ENCODE data around the gene MINDY4B.
"Not testable (repeated sequence)": the region's sequence is repeated elsewhere in the genome, so short reads cannot be mapped to it uniquely, and the experiment has no call there.

MINDY4B gene

GRCh38 chr3:150875548-150875947 lies 29.7 kb downstream of the MINDY4B start:
- Histone ChIP-seq H3K4me3 (ENCODE audit: low read depth in 1 of 2, low read length in 2 of 2) (no peak overlapping the region), H3K4me1 (ENCODE audit: control insufficient read depth in 1 of 2, insufficient read depth in 2 of 2, low read length in 2 of 2) (no peaks in the 10 kb centered on the region), H3K27me3 (ENCODE audit: low read depth, low read length) (no peaks in the 10 kb centered on the region), H3K9me3 (ENCODE audit: control insufficient read depth in 1 of 2, low read length in 2 of 2) (no peaks in the 10 kb centered on the region), H3K27ac (ENCODE audit: low read length) (no peak overlapping the region), H3K36me3 (ENCODE audit: control insufficient read depth in 1 of 2, insufficient read depth in 2 of 2, low read length in 2 of 2) (no peaks in the 10 kb centered on the region)

- Histone ChIP-seq H3K27ac (ENCODE audit: low read length) (no peak overlapping the region), H3K9me3 (ENCODE audit: control insufficient read depth in 1 of 2, low read length in 2 of 2) (no peaks in the 10 kb centered on the region), H3K27me3 (ENCODE audit: low read depth, low read length) (no peaks in the 10 kb centered on the region), H3K4me1 (ENCODE audit: control insufficient read depth in 1 of 2, insufficient read depth in 2 of 2, low read length in 2 of 2) (no peaks in the 10 kb centered on the region), H3K4me3 (ENCODE audit: low read depth in 1 of 2, low read length in 2 of 2) (no peak overlapping the region), H3K36me3 (ENCODE audit: control insufficient read depth in 1 of 2, insufficient read depth in 2 of 2, low read length in 2 of 2) (no peaks in the 10 kb centered on the region)
These were observed 30.5 kb downstream of the MINDY4B start for GRCh38 chr3:150874666-150875219.

- H3K27ac ChIP-seq (ENCODE audit: low read length): no peak overlapping the region
- H3K9me3 ChIP-seq (ENCODE audit: control insufficient read depth in 1 of 2, low read length in 2 of 2): no peaks in the 10 kb centered on the region
- no peaks in the 10 kb centered on the region for H3K27me3 ChIP-seq (ENCODE audit: low read depth, low read length)
- H3K36me3 ChIP-seq (ENCODE audit: control insufficient read depth in 1 of 2, insufficient read depth in 2 of 2, low read length in 2 of 2): no peaks in the 10 kb centered on the region
- no peak overlapping the region for H3K4me3 ChIP-seq (ENCODE audit: low read depth in 1 of 2, low read length in 2 of 2)
- no peaks in the 10 kb centered on the region for H3K4me1 ChIP-seq (ENCODE audit: control insufficient read depth in 1 of 2, insufficient read depth in 2 of 2, low read length in 2 of 2)
These were observed 34.0 kb downstream of the MINDY4B start for GRCh38 chr3:150871192-150871591.

GRCh38 chr3:150870406-150870805 lies 34.8 kb downstream of the MINDY4B start:
- no peaks in the 10 kb centered on the region for H3K9me3 ChIP-seq (ENCODE audit: control insufficient read depth in 1 of 2, low read length in 2 of 2)
- H3K36me3 ChIP-seq (ENCODE audit: control insufficient read depth in 1 of 2, insufficient read depth in 2 of 2, low read length in 2 of 2): no peaks in the 10 kb centered on the region
- no peaks in the 10 kb centered on the region for H3K4me1 ChIP-seq (ENCODE audit: control insufficient read depth in 1 of 2, insufficient read depth in 2 of 2, low read length in 2 of 2)
- no peaks in the 10 kb centered on the region for H3K27me3 ChIP-seq (ENCODE audit: low read depth, low read length)
- no peak overlapping the region for H3K27ac ChIP-seq (ENCODE audit: low read length)
- no peak overlapping the region for H3K4me3 ChIP-seq (ENCODE audit: low read depth in 1 of 2, low read length in 2 of 2)

- no peaks in the 10 kb centered on the region for H3K9me3 ChIP-seq (ENCODE audit: control insufficient read depth in 1 of 2, low read length in 2 of 2)
- H3K27ac ChIP-seq (ENCODE audit: low read length): no peak overlapping the region
- H3K27me3 ChIP-seq (ENCODE audit: low read depth, low read length): no peaks in the 10 kb centered on the region
- H3K4me3 ChIP-seq (ENCODE audit: low read depth in 1 of 2, low read length in 2 of 2): no peak overlapping the region
- H3K36me3 ChIP-seq (ENCODE audit: control insufficient read depth in 1 of 2, insufficient read depth in 2 of 2, low read length in 2 of 2): no peaks in the 10 kb centered on the region
- H3K4me1 ChIP-seq (ENCODE audit: control insufficient read depth in 1 of 2, insufficient read depth in 2 of 2, low read length in 2 of 2): no peaks in the 10 kb centered on the region
These were observed 37.0 kb downstream of the MINDY4B start for GRCh38 chr3:150868282-150868681.

GRCh38 chr3:150867434-150867833 lies 37.8 kb downstream of the MINDY4B start:
- Histone ChIP-seq H3K9me3 (ENCODE audit: control insufficient read depth in 1 of 2, low read length in 2 of 2) (no peaks in the 10 kb centered on the region), H3K4me3 (ENCODE audit: low read depth in 1 of 2, low read length in 2 of 2) (no peak overlapping the region), H3K4me1 (ENCODE audit: control insufficient read depth in 1 of 2, insufficient read depth in 2 of 2, low read length in 2 of 2) (no peaks in the 10 kb centered on the region), H3K36me3 (ENCODE audit: control insufficient read depth in 1 of 2, insufficient read depth in 2 of 2, low read length in 2 of 2) (no peaks in the 10 kb centered on the region), H3K27me3 (ENCODE audit: low read depth, low read length) (no peaks in the 10 kb centered on the region), H3K27ac (ENCODE audit: low read length) (no peak overlapping the region)

- H3K9me3 ChIP-seq (ENCODE audit: control insufficient read depth in 1 of 2, low read length in 2 of 2); H3K27ac ChIP-seq (ENCODE audit: low read length); H3K36me3 ChIP-seq (ENCODE audit: control insufficient read depth in 1 of 2, insufficient read depth in 2 of 2, low read length in 2 of 2); H3K27me3 ChIP-seq (ENCODE audit: low read depth, low read length); H3K4me1 ChIP-seq (ENCODE audit: control insufficient read depth in 1 of 2, insufficient read depth in 2 of 2, low read length in 2 of 2); H3K4me3 ChIP-seq (ENCODE audit: low read depth in 1 of 2, low read length in 2 of 2): not testable (repeated sequence)
These were observed 41.3 kb downstream of the MINDY4B start for GRCh38 chr3:150863921-150864320.

GRCh38 chr3:150861851-150862250 lies 43.4 kb downstream of the MINDY4B start:
- Histone ChIP-seq H3K27me3 (ENCODE audit: low read depth, low read length) (no peaks in the 10 kb centered on the region), H3K36me3 (ENCODE audit: control insufficient read depth in 1 of 2, insufficient read depth in 2 of 2, low read length in 2 of 2) (no peaks in the 10 kb centered on the region), H3K4me1 (ENCODE audit: control insufficient read depth in 1 of 2, insufficient read depth in 2 of 2, low read length in 2 of 2) (no peaks in the 10 kb centered on the region), H3K27ac (ENCODE audit: low read length) (no peak overlapping the region), H3K9me3 (ENCODE audit: control insufficient read depth in 1 of 2, low read length in 2 of 2) (no peaks in the 10 kb centered on the region), H3K4me3 (ENCODE audit: low read depth in 1 of 2, low read length in 2 of 2) (no peak overlapping the region)

- not testable (repeated sequence) for H3K27me3 ChIP-seq (ENCODE audit: low read depth, low read length); H3K27ac ChIP-seq (ENCODE audit: low read length); H3K4me1 ChIP-seq (ENCODE audit: control insufficient read depth in 1 of 2, insufficient read depth in 2 of 2, low read length in 2 of 2); H3K9me3 ChIP-seq (ENCODE audit: control insufficient read depth in 1 of 2, low read length in 2 of 2); H3K4me3 ChIP-seq (ENCODE audit: low read depth in 1 of 2, low read length in 2 of 2); H3K36me3 ChIP-seq (ENCODE audit: control insufficient read depth in 1 of 2, insufficient read depth in 2 of 2, low read length in 2 of 2)
These were observed 47.3 kb downstream of the MINDY4B start for GRCh38 chr3:150857936-150858335.

GRCh38 chr3:150850191-150850590 lies 55.0 kb downstream of the MINDY4B start:
- Histone ChIP-seq H3K36me3 (ENCODE audit: control insufficient read depth in 1 of 2, insufficient read depth in 2 of 2, low read length in 2 of 2) (no peaks in the 10 kb centered on the region), H3K27ac (ENCODE audit: low read length) (no peak overlapping the region), H3K4me3 (ENCODE audit: low read depth in 1 of 2, low read length in 2 of 2) (no peak overlapping the region), H3K4me1 (ENCODE audit: control insufficient read depth in 1 of 2, insufficient read depth in 2 of 2, low read length in 2 of 2) (no peaks in the 10 kb centered on the region), H3K27me3 (ENCODE audit: low read depth, low read length) (no peaks in the 10 kb centered on the region), H3K9me3 (ENCODE audit: control insufficient read depth in 1 of 2, low read length in 2 of 2) (peaks cover 0 to 18% of the 10 kb centered on the region in 2 donors)

- H3K4me1 ChIP-seq (ENCODE audit: control insufficient read depth in 1 of 2, insufficient read depth in 2 of 2, low read length in 2 of 2): no peaks in the 10 kb centered on the region
- H3K27ac ChIP-seq (ENCODE audit: low read length): no peak overlapping the region
- H3K27me3 ChIP-seq (ENCODE audit: low read depth, low read length): no peaks in the 10 kb centered on the region
- H3K36me3 ChIP-seq (ENCODE audit: control insufficient read depth in 1 of 2, insufficient read depth in 2 of 2, low read length in 2 of 2): no peaks in the 10 kb centered on the region
- peaks cover 0 to 18% of the 10 kb centered on the region in 2 donors for H3K9me3 ChIP-seq (ENCODE audit: control insufficient read depth in 1 of 2, low read length in 2 of 2)
- H3K4me3 ChIP-seq (ENCODE audit: low read depth in 1 of 2, low read length in 2 of 2): no peak overlapping the region
These were observed 56.4 kb downstream of the MINDY4B start for GRCh38 chr3:150848864-150849263.

GRCh38 chr3:150847433-150847832 lies 57.8 kb downstream of the MINDY4B start:
- Histone ChIP-seq H3K36me3 (ENCODE audit: control insufficient read depth in 1 of 2, insufficient read depth in 2 of 2, low read length in 2 of 2) (no peaks in the 10 kb centered on the region), H3K27me3 (ENCODE audit: low read depth, low read length) (no peaks in the 10 kb centered on the region), H3K9me3 (ENCODE audit: control insufficient read depth in 1 of 2, low read length in 2 of 2) (peaks cover 0 to 18% of the 10 kb centered on the region in 2 donors), H3K4me1 (ENCODE audit: control insufficient read depth in 1 of 2, insufficient read depth in 2 of 2, low read length in 2 of 2) (no peaks in the 10 kb centered on the region), H3K4me3 (ENCODE audit: low read depth in 1 of 2, low read length in 2 of 2) (no peak overlapping the region), H3K27ac (ENCODE audit: low read length) (no peak overlapping the region)
